GM23338 (cell line): ENCODE measurements around the gene IMPG1.

ENCODE experiments used
- CREB1 ChIP-seq: fragments of 250-450 bp; sonication (Bioruptor Pico); IDR thresholded peaks from 2 replicates; pipeline ENCODE4 v1.5.0; 2020; ENCODE audit warnings: low read depth, mild to moderate bottlenecking, moderate library complexity
- CTCF ChIP-seq, 2 experiments: fragments of 200-600 bp in 1 of 2; sonication (generic) in 1 of 2; conservative IDR thresholded peaks; 2 replicates each; pipeline versions ENCODE4 v1.5.1 to v1.6.1; 2016 to 2017; ENCODE audit warnings: antibody characterized with exemption in 2 of 2, low read depth in 2 of 2, mild to moderate bottlenecking in 2 of 2, moderate library complexity in 1 of 2
- EZH2 ChIP-seq: fragments of 200-600 bp; sonication (generic); IDR thresholded peaks from one replicate; pipeline ENCODE4 v1.8.0; 2017; ENCODE audit warnings: antibody characterized with exemption, mild to moderate bottlenecking, low read depth; ENCODE audit not compliant: unreplicated experiment
- EZH2phosphoT487 ChIP-seq: fragments of 200-600 bp; sonication (generic); IDR thresholded peaks from one replicate; pipeline ENCODE4 v1.8.1; 2018; ENCODE audit warnings: antibody characterized with exemption; ENCODE audit not compliant: unreplicated experiment
- JUNB ChIP-seq: IDR thresholded peaks from one replicate; pipeline ENCODE4 v1.6.1; 2016; ENCODE audit warnings: antibody characterized with exemption; ENCODE audit not compliant: unreplicated experiment
- NANOG ChIP-seq: IDR thresholded peaks from 2 replicates; pipeline ENCODE4 v1.6.1; 2016; ENCODE audit warnings: antibody characterized with exemption, borderline replicate concordance
- POLR2AphosphoS5 ChIP-seq: IDR thresholded peaks from 2 replicates; pipeline ENCODE4 v1.6.1; 2016; ENCODE audit warnings: antibody characterized with exemption, low read depth
- REST ChIP-seq: IDR thresholded peaks from one replicate; pipeline ENCODE4 v1.6.1; 2018; ENCODE audit warnings: antibody characterized with exemption; ENCODE audit not compliant: unreplicated experiment
- STAT1 ChIP-seq: IDR thresholded peaks from one replicate; pipeline ENCODE4 v1.6.1; 2016; ENCODE audit warnings: antibody characterized with exemption; ENCODE audit not compliant: unreplicated experiment

GRCh38 chr6:75968143-75968542, 104.3 kb downstream of the IMPG1 start:
- TF ChIP-seq EZH2phosphoT487 = no peak
- TF ChIP-seq CTCF (conservative IDR thresholded peaks at IDR 0.05; ENCODE audit: low read depth in 2 of 2) = no peak
- TF ChIP-seq CREB1 (CRISPR knock-in tag) = no peak
- no peak for TF ChIP-seq POLR2AphosphoS5
- TF ChIP-seq JUNB = no peak
- TF ChIP-seq REST = no peak
- TF ChIP-seq STAT1 = no peak
- TF ChIP-seq EZH2 = no peak
- TF ChIP-seq NANOG = no peak
